Subcutaneous adipose tissue (tissue), 4 donors: ENCODE data around the gene NINL. TPM values are rescaled to one million over a fixed set of nuclear protein-coding genes. Genes with fewer than 3 reads are reported as not detected.

Experiments used
- total RNA-seq, 4 donors: library from RNA; depleted of rRNA; stranded (reverse); fragments of >200 nt; gene quantifications; one replicate each; pipeline ENCODE4 v1.1.0, GENCODE V29; 2016
- TF ChIP-seq, protein P1 (sequence below): fragments of 450-650 bp; IDR thresholded peaks from one replicate; pipeline ENCODE4 v1.5.1; 2016; ENCODE audit warnings: low read depth, mild to moderate bottlenecking, control low read depth, antibody characterized with exemption, moderate library complexity

The NINL gene
- total RNA-seq, 4 donors from 2014 or later = 4.6 to 10.0 (median 4.8) TPM

DNA sequence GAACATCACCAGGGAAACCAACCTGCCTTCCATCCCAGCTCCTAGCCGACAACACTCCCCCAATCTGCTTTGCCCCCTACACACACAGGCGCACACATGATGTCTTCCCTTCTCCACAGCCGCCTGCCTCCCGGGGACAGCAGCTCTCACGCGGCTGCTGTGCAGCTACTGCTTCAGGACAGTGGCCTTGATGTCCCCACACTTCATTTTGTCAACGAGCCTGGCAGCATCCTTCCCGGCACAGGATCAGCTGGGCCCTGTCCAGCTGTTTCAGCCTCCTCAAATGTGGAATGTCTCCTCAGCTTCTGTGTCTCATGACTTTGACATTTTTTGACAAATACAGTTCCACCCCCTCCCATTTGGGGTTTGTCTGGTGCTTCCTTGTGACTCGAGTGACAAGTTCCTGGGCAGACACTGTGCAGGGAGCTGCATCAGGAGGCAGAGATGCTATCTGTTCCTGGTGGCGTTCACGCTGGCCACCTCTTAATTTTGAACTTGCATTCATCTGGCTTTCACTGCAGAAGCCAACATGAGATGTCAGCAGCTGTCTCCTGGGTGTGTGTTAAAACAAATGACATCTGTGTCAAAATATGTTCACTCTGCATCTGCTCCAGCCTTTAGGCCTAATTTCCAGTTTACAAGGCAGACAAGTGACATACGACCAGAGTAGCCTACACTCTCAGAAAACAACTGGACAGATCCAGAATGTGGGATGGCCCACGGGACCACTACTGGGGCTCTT, 120.7 kb downstream of the NINL start:
- TF ChIP-seq, protein P1, sequence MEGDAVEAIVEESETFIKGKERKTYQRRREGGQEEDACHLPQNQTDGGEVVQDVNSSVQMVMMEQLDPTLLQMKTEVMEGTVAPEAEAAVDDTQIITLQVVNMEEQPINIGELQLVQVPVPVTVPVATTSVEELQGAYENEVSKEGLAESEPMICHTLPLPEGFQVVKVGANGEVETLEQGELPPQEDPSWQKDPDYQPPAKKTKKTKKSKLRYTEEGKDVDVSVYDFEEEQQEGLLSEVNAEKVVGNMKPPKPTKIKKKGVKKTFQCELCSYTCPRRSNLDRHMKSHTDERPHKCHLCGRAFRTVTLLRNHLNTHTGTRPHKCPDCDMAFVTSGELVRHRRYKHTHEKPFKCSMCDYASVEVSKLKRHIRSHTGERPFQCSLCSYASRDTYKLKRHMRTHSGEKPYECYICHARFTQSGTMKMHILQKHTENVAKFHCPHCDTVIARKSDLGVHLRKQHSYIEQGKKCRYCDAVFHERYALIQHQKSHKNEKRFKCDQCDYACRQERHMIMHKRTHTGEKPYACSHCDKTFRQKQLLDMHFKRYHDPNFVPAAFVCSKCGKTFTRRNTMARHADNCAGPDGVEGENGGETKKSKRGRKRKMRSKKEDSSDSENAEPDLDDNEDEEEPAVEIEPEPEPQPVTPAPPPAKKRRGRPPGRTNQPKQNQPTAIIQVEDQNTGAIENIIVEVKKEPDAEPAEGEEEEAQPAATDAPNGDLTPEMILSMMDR = no peak

DNA sequence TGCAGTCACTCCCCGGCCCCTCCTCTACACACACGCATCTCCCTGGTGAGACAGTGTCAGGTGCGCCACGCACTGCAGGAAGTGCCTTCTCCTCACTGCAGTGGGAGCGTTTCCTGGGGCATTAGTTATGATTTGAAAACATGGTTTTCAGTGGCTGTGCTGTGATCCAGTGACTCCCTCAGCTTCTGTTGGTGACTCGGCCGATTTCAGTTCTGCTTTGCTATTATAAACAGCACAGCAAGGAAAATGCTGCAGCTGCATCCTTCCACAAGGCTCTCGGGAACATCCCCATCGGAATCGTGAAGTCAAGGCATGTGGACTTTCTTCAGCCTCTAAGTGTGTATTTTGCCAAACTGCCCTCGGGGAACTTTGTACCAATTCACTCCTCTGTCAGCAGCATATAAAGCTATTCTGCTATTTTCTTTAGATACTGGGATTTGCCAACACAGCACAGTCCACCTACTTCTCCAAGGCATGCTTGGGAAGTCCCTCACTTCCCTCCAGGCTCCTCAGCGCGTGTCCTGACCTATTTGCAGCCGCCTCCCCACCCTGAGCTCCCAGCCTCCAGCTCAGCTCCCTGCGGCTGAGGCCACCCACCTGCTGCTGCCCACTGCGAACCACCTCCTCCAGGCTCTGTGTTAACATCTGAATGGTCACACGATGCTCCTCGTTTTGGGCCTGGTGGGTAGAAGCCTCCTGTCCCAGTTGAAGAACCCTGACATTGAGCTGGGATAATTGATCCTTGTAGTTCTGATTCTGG, 123.4 kb downstream of the NINL start:
- TF ChIP-seq, protein P1 = no peak

DNA sequence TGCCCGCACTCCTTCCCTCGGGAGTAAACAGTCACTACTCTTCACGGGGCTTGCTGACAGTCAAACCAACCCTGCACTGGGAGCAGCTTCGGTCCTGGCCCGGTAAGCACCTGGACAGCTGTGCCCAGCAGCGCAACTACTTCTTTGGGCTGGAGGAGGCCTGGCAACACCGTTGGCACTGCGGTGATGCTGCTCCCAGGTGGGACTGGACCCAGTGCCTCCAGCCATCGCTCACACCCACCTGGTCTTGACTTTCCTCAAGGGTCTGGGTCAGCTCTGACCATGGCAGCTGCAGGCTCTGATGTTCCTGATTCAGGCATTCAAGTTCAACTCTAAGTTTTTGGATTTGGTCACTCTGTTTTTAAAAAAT, 124.1 kb downstream of the NINL start:
- TF ChIP-seq, protein P1 = no peak

DNA sequence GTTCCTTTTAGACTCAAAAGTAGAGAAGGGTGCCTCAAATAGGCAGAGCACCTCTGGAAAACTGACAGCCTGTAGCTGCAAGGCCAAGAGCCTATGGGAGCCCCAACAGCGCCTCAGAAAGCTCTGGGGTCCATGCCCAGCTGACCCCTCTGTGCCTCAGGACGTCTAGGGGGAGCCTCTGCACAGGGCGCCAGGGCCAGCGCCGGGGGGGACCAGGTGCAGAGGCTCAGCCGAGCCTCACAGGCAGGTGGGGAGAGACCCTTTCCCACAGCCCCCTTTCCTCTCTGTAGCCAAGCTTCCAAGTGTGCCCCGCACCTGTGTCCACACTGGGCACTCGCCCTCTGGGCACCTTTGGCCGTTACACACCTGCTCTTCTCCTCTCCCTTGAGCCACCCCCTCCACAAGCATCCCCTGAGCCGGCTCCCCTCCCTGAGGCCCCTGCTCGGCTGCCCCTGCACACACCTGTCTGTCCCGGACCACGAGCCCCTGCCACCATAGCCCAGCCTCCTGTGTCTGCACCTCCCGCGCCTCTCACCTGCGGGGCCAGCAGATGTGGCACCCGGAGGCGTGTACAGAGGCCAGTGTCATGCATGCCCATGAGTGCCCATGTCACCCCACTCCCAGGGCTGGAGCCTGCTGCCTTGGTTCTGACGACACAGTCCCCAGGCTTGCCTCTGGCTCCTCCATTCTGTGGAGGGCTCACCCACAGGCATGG, 124.6 kb downstream of the NINL start:
- TF ChIP-seq, protein P1 = no peak

DNA sequence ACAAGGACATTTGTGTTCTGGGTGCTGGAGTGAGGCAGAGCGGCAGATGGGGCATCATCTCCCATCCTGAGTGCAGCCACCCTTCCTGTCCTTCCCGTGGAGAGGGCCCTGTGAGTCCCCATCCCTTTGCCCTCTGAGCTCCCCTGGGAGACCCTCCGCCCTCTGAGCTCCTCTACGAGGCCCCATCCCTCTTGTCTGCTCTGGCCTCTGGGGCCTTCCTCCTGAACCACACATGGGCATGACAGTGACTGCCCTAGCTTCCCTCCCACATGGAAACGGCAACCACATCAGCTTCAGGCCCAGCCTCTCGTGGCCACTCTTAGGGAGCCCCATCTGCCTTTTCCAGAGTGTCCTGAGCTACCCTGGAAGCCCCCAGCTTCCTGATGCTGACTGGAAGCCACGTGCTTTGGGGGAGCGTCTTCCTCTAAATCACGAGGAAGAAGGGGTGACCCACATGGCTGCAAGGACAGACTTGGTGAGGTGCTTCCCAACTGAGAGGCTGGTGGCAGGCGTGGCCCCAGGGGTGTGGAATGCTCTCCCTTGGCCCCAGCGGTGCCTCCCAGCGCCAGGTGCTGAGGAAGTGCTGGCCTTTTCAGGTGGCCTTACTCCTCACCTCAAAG, 125.3 kb downstream of the NINL start:
- TF ChIP-seq, protein P1 = no peak

DNA sequence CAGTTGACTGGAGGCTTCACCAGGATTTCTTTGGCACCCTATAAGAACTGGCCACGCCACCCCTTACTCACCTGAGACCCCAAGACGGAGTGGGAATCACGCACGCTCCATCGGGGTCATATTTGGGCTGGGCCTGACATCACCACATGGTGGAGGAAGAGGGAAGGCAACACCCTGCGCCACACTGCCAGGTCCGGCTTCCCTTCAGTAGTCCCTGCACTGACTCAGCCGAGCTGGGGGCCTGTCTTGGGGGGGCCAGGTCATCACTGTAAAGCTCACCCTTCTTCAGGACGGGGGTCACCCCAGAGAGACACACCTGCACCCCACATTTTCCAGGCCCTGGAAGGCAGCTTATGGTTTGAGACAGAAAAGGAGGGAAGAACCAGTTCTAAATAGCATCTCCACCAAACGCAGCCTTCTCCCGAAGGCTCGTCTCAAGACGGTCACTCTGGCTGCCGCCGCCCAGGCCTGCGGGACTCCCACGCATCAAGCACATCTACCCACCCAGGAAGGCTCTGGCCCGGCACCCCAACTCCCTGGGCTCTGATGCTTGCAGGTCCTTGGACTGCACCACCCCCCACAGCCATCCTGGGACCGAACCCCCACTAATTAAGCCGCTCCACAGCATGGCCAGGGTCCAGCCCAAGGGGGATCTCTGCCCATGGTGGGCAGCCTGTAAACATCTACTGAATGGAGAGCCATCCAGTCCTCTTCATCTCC, 126.1 kb downstream of the NINL start:
- TF ChIP-seq, protein P1 = no peak
